ENCODE data around the gene PPP1R37.

GRCh38 chr19:45130888-45131615 is 38.1 kb downstream of the PPP1R37 start:
- TF ChIP-seq CTCF (IDR thresholded peaks at IDR 0.05; ENCODE audit: poor library complexity) (peak; percentile 36), EZH2phosphoT487 (IDR thresholded peaks at IDR 0.05; ENCODE audit: low read depth, severe bottlenecking, unreplicated experiment) (no peak), EZH2 (IDR thresholded peaks at IDR 0.05; ENCODE audit: borderline replicate concordance) (no peak)
